ENCODE results near the gene SFTPD. TPM values are rescaled to one million over a fixed set of nuclear protein-coding genes. Genes with fewer than 3 reads are reported as not detected.

The SFTPD gene
- total RNA-seq, 1 donor from 2014 or later: not detected

Other genes with a start within 250 kb of the SFTPD start
- 0.48 TPM for gene NUTM2B, start 245.9 kb downstream of the SFTPD start, total RNA-seq
- not detected for gene NUTM2E, start 122.4 kb downstream of the SFTPD start, total RNA-seq
- gene TMEM254, start 129.6 kb upstream of the SFTPD start, total RNA-seq: 17.8 TPM
- 94.2 TPM for gene PLAC9, start 183.6 kb upstream of the SFTPD start, total RNA-seq

Measured in mesenteric fat pad (tissue), 1 donor.